Measurements from ENCODE around the gene KIF22. TPM values are rescaled to one million over a fixed set of nuclear protein-coding genes. Genes with fewer than 3 reads are reported as not detected.

The KIF22 gene
- polyA plus RNA-seq, 3 donors = 67.5 to 70.9 (median 68.8) TPM

- no peak for DNase-seq (ENCODE audit: low read depth in 3 of 3, low spot score in 2 of 3)
These were observed 22.4 kb downstream of the KIF22 start for GRCh38 chr16:29812754-29813643.

GRCh38 chr16:29813644-29814562, 23.4 kb downstream of the KIF22 start:
- no peak for DNase-seq (ENCODE audit: low read depth in 3 of 3, low spot score in 2 of 3)

DNA sequence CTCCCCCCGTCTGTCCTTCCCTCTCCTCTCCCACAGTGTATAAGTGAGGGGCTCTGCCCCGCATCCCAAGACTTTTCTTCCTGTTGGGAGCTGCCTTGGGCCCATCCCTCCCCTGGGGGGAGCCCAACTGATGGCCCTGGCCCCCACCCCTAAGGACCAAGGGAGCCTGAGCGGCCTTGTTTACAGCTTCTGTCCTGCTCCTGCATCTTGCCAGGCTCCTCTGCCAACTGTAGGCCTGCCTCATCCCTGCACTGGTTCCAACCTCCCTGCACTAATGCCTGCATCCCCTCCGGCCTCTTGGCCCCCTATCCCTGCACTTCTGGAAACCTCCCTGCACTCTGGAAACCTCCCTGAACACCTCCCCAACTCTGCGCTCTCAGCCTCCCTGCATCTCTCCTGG, 24.0 kb downstream of the KIF22 start:
- DNase-seq (ENCODE audit: low read depth in 3 of 3, low spot score in 2 of 3) = no peak

DNA sequence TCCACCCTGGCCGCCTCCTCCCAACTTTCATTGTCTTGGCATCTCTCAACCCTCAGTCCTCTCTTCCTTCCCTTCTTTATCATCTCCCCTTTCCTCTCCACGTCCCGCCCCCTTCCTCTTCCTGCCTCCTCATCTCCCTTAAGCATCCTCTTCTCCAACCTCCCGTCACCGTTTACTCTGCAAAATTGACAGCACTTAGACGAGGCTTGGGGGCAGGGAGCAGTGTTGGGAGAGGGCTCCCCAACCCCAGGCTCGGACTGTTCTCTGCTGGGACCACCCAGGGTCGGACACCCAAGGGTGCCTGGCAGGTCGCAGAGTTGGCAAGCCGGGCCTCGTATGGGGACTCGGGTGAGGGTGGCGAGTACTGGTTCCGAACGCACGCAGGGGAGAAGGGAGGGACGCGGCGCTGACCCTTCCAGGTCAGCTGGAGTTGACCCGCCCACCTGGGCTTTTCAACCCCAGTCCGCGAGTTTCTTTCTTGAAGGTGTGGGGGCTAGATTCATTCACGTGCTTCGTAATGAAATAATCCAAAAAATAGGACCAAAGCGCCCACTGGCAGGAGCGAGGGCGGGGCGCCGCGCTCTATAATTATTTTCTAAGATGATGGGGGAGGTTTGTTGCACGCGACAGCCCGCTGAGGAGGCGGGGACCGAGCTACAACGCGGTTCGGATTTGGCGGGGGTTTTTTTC, 24.6 kb downstream of the KIF22 start:
- no peak for DNase-seq (ENCODE audit: low read depth in 3 of 3, low spot score in 2 of 3)

DNA sequence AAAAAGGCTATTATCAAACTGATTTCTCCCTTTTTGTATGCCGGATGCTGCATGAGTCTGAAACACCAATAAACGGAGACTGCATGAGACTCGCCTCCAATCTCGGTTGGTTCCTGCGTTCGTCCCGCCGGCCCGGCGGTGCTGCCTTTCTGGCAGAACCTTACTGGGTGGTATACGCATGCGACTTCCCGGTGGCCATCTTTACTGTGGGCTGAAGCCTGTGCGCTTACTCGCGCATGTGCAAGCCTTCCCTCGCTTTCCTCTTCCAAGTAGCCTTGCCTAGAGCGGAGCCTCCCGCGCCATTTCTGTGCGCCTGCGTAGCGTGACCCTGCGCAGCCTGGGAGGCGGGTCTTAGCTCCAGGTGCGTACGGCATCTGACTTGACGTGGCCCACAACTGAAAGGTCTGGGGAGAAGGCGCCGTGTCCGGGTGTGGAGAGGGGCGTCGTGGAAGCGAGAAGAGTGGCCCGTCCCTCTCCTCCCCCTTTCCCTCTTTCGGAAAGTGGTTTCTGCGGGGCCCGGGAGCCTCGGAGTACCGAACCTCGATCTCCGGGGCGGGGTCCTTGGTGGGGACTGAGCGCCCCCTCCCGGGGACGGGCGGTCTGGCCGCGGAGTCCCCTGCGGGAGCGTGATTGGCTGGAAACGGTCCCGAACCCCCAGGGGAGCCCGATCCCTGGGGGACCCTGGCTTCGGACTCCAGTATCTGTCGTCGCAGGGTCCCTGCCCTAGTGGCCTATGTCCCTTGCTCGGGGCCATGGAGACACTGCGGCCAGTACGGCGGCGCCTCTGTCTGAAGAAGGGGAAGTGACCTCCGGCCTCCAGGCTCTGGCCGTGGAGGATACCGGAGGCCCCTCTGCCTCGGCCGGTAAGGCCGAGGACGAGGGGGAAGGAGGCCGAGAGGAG, 25.5 kb downstream of the KIF22 start, which contains the start of gene PAGR1:
TSS of gene PAGR1 (plus strand) at position 360 of the 901 bp plus-strand sequence. CDS start at position 734, 374 bp downstream.
- DNase-seq (ENCODE audit: low read depth in 3 of 3, low spot score in 2 of 3) = peak; percentile 98 to 99 (median 98)

DNA sequence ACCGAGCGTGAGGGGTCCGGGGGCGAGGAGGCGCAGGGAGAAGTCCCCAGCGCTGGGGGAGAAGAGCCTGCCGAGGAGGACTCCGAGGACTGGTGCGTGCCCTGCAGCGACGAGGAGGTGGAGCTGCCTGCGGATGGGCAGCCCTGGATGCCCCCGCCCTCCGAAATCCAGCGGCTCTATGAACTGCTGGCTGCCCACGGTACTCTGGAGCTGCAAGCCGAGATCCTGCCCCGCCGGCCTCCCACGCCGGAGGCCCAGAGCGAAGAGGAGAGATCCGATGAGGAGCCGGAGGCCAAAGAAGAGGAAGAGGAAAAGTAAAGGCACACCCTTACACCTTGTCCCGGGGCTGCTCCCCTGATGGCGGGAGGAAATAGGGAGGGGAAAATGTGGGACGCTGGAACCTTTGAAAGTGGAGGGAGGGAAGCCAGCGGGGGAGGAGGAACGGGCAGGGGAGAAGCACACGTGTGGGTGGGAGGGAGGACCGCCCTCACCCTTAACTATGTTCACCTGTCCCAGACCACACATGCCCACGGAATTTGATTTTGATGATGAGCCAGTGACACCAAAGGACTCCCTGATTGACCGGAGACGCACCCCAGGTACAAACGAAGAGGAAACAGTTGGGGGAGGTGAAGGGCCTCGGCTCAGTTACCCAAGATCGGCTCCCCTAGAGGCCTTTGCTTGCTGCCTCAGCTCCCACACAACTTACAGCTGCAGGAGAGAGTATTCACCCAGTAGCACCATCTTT, 26.3 kb downstream of the KIF22 start:
- DNase-seq (ENCODE audit: low read depth in 3 of 3, low spot score in 2 of 3) = peak in 1 of 3 donors; percentile 39

DNA sequence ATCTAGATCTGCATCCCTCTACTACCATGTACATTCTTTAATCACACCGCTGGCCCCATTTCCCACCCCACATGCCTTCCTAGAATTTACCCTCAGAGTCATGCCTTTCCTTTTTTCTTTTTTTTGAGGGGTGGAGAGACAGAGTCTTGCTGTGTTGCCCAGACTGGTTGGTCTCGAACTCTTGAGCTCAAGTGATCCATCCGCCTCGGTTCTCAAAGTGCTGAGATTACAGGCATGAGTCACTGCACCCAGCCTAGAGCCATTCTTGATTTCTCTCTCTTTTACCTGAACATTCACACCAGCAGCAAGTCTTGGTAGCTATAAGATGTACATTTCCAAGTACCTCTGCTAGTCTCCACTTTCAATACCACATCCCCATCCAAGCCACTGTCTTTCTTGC, 27.5 kb downstream of the KIF22 start:
- DNase-seq (ENCODE audit: low read depth in 3 of 3, low spot score in 2 of 3) = no peak

DNA sequence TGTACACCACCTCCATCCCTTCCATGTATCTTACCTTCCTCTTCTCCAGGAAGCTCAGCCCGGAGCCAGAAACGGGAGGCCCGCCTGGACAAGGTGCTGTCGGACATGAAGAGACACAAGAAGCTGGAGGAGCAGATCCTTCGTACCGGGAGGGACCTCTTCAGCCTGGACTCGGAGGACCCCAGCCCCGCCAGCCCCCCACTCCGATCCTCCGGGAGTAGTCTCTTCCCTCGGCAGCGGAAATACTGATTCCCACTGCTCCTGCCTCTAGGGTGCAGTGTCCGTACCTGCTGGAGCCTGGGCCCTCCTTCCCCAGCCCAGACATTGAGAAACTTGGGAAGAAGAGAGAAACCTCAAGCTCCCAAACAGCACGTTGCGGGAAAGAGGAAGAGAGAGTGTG, 29.0 kb downstream of the KIF22 start:
- DNase-seq (ENCODE audit: low read depth in 3 of 3, low spot score in 2 of 3) = no peak

GRCh38 chr16:29820271-29820701, 29.7 kb downstream of the KIF22 start, which contains the start of gene MVP:
Gene MVP (plus strand): TSS chr16:29820462. CDS start chr16:29830550, 10,088 bp downstream.
- no peak for DNase-seq (ENCODE audit: low read depth in 3 of 3, low spot score in 2 of 3)

DNA sequence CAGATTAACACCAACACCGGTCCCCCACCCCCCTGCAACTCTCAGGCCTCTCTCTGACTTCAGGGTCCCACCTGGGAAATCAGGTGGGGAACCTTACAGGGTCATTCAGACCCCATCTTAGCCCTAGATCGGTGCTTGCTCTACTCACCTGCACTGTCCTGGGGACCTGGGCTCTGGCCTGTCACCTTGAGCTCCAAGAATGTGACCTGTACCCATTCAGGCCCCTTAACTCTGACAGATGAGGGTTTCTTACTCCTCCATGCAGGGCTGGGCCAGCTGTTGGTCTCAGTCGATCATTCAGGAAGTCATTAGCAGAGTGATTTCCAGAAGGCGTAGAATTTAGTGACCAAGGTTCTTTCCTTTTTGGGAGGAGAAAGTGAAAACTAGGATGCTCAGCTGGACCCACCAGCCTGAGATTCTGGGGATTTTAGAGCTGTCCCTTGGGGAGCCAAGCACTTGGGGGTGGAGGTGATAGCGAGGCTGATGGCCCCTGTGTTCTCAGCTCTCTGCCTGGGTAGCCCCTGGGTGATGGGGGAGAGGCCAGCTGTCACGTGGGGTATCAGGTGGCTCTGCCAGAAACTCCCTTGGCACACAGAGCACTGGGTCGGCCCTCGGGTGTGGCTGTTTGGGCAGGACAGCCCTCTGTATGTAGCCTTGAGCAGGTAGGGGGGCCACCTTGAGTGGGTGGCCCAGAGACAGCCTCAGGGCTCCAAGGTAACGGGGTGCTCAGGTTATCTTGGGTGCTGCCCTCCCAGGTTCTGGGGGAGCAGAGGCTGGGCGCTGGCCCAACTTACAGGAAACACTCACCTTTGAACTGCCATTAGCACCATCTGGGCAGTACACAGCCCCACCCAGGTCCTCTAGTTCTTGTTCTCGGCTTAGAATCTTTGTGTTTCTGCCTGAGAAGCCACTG, 30.4 kb downstream of the KIF22 start:
- DNase-seq (ENCODE audit: low read depth in 3 of 3, low spot score in 2 of 3) = no peak

DNA sequence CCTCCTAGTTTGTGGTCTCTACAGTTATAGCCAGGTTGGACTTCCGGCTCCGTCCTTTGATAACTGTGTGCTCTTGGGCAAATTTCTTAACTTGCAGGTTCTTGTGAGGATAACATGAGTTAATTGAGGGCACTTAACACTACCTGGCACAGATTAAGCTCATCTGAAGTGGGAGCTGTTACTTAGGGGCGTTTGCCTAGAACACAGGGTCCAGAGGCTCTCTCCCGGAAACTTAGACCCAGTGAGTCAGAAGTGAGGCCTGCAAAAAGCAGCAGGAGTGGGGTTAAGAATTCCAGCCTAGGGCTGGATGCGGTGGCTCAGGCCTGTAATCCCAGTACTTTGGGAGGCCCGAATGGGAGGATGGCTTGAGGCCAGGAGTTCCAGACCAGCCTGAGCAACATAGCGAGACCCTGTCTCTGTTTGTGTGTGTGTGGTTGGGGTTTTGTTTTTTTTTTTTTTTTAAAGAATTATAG, 31.1 kb downstream of the KIF22 start:
- DNase-seq (ENCODE audit: low read depth in 3 of 3, low spot score in 2 of 3) = no peak

GRCh38 chr16:29824589-29825144, 34.1 kb downstream of the KIF22 start:
- no peak for DNase-seq (ENCODE audit: low read depth in 3 of 3, low spot score in 2 of 3)

- DNase-seq (ENCODE audit: low read depth in 3 of 3, low spot score in 2 of 3) = no peak
These were observed 34.8 kb downstream of the KIF22 start for GRCh38 chr16:29825145-29826044.

DNA sequence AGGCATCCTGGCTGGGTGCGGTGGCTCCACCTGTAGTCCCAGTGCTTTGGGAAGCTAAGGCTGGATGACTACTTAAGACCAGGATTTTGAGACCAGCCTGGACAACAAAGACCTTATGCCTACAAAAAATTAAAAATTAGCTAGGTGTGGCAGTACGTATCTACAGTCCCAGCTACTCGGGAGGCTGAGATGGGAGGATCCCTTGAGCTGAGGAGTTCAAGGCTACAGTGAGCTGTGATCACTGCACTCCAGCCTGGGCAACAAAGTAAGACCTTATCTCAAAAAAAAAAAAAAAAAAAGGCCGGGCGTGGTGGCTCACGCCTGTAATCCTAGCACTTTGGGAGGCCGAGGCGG, 35.8 kb downstream of the KIF22 start:
- no peak for DNase-seq (ENCODE audit: low read depth in 3 of 3, low spot score in 2 of 3)

- no peak for DNase-seq (ENCODE audit: low read depth in 3 of 3, low spot score in 2 of 3)
These were observed 40.2 kb downstream of the KIF22 start for GRCh38 chr16:29830774-29831173.

DNA sequence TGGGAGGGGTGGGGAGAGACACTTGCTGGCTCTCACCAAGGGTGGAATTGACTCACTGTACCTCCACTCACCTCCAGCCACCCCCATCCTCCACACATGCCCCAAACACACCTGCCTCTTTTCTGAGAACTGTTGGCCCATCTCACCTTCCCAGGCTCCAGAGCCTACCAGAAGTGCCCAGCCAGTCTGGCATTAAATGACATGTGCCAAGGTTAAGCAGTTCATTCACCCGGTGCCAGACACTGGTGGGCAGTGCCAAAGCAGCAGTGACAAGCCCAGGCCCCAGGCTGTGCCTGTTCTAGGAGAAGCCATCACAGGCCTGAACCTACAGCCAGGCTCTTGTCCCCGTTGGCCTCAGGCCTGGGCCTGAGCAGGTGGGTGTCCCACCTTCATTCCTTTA, 40.9 kb downstream of the KIF22 start:
- no peak for DNase-seq (ENCODE audit: low read depth in 3 of 3, low spot score in 2 of 3)
